NCI-H2107 (cell line): ENCODE data around the gene AADAC.
"Not testable (repeated sequence)": the region's sequence is repeated elsewhere in the genome, so short reads cannot be mapped to it uniquely, and the experiment has no call there.

Experiments used
- DNase-seq: peaks from one replicate; lab custom pipeline; 2025; lab: John Stamatoyannopoulos, UW

Gene AADAC

GRCh38 chr3:151796105-151796680 lies 17.7 kb upstream of the AADAC start:
- DNase-seq, result no peak

GRCh38 chr3:151798466-151798865 lies 15.4 kb upstream of the AADAC start:
- no peak for DNase-seq

GRCh38 chr3:151800431-151800830 lies 13.5 kb upstream of the AADAC start:
- no peak for DNase-seq

GRCh38 chr3:151804267-151804666 lies 9.6 kb upstream of the AADAC start:
- DNase-seq, result no peak

GRCh38 chr3:151806838-151807237 lies 7.1 kb upstream of the AADAC start:
- no peak for DNase-seq

GRCh38 chr3:151808926-151809325 lies 5.0 kb upstream of the AADAC start:
- DNase-seq, result not testable (repeated sequence)

- no peak for DNase-seq
Measured at GRCh38 chr3:151811474-151811873, 2.4 kb upstream of the AADAC start.

GRCh38 chr3:151814588-151814987 lies 672 bp downstream of the AADAC start:
- DNase-seq, result no peak

GRCh38 chr3:151816091-151816604 lies 2.2 kb downstream of the AADAC start:
- no peak for DNase-seq

GRCh38 chr3:151817473-151817872 lies 3.6 kb downstream of the AADAC start:
- no peak for DNase-seq

- DNase-seq, result no peak
Measured at GRCh38 chr3:151818361-151818760, 4.4 kb downstream of the AADAC start.

GRCh38 chr3:151819910-151820309 lies 6.0 kb downstream of the AADAC start:
- DNase-seq, result no peak

- no peak for DNase-seq
Measured at GRCh38 chr3:151827816-151828215, 13.9 kb downstream of the AADAC start.

- DNase-seq, result no peak
Measured at GRCh38 chr3:151835751-151836525, 22.0 kb downstream of the AADAC start.

- DNase-seq, result no peak
Measured at GRCh38 chr3:151837057-151837456, 23.1 kb downstream of the AADAC start.

- DNase-seq, result peak; percentile 23
Measured at GRCh38 chr3:151838574-151839312, 24.8 kb downstream of the AADAC start.

- DNase-seq, result no peak
Measured at GRCh38 chr3:151839313-151839631, 25.4 kb downstream of the AADAC start.

GRCh38 chr3:151841801-151842200 lies 27.9 kb downstream of the AADAC start:
- DNase-seq, result no peak

- DNase-seq, result no peak
Measured at GRCh38 chr3:151843275-151843674, 29.4 kb downstream of the AADAC start.

- DNase-seq, result no peak
Measured at GRCh38 chr3:151845306-151845905, 31.5 kb downstream of the AADAC start.

- not testable (repeated sequence) for DNase-seq
Measured at GRCh38 chr3:151850065-151850464, 36.1 kb downstream of the AADAC start.

GRCh38 chr3:151852074-151852811 lies 38.3 kb downstream of the AADAC start:
- no peak for DNase-seq
